ENCODE results near the gene CDH23. TPM values are rescaled to one million over a fixed set of nuclear protein-coding genes. Genes with fewer than 3 reads are reported as not detected.

Gene CDH23
- total RNA-seq, 6 donors from 2014 or later: 4.7 to 29.3 (median 10.4) TPM

GRCh38 chr10:71382028-71382427 lies 14.7 kb upstream of the CDH23 start:
- DNase-seq (no peak), ATAC-seq (ENCODE audit: low FRiP score in 2 of 2) (no peak)
- Histone ChIP-seq H3K9me3 (no peaks in the 10 kb centered on the region), H3K27ac (no peak overlapping the region), H3K4me3 (no peak overlapping the region), H3K36me3 (no peaks in the 10 kb centered on the region), H3K27me3 (no peaks in the 10 kb centered on the region), H3K4me1 (peaks cover 5 to 6% (median 6%) of the 10 kb centered on the region in 4 donors)
- TF ChIP-seq POLR2AphosphoS5 (IDR thresholded peaks at IDR 0.05) (no peak), EP300 (IDR thresholded peaks at IDR 0.05) (no peak), CTCF (IDR thresholded peaks at IDR 0.05) (no peak), POLR2A (IDR thresholded peaks at IDR 0.05) (no peak)
- WGBS, 2 donors: 77 to 83% methylated on average over 2 of the region's 2 CpGs

DNA sequence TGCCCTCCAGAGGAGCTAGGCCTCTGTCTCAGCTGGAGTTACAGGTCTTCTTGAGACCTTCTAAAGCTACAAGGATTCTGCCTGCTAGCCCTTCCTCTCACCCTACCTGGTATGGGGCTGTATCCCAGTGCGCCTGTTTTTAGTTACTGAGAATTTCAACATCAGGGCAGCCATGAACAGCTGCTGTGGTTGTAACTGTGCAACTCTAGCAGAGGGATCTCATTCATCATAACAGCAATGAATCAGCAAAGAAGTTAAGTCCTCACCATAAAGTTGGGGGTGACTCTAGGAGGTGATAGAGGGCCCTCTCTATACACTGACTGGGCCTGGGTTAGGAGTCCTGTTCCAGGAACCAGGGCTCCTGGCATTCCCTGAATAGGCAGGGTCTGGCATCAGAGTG lies 14.0 kb upstream of the CDH23 start:
- ATAC-seq (ENCODE audit: low FRiP score in 2 of 2): no peak
- Histone ChIP-seq H3K36me3 (no peaks in the 10 kb centered on the region), H3K9me3 (no peaks in the 10 kb centered on the region), H3K27me3 (no peaks in the 10 kb centered on the region), H3K27ac (no peak overlapping the region), H3K4me3 (no peak overlapping the region), H3K4me1 (peaks cover 1 to 3% (median 2%) of the 10 kb centered on the region in 4 donors)
- no peak for DNase-seq
- WGBS, 2 donors: 56 to 67% methylated on average over 1 of the region's 1 CpG
- TF ChIP-seq POLR2AphosphoS5 (IDR thresholded peaks at IDR 0.05): no peak
- TF ChIP-seq CTCF (IDR thresholded peaks at IDR 0.05): no peak
- no peak for TF ChIP-seq POLR2A (IDR thresholded peaks at IDR 0.05)
- TF ChIP-seq EP300 (IDR thresholded peaks at IDR 0.05): no peak

DNA sequence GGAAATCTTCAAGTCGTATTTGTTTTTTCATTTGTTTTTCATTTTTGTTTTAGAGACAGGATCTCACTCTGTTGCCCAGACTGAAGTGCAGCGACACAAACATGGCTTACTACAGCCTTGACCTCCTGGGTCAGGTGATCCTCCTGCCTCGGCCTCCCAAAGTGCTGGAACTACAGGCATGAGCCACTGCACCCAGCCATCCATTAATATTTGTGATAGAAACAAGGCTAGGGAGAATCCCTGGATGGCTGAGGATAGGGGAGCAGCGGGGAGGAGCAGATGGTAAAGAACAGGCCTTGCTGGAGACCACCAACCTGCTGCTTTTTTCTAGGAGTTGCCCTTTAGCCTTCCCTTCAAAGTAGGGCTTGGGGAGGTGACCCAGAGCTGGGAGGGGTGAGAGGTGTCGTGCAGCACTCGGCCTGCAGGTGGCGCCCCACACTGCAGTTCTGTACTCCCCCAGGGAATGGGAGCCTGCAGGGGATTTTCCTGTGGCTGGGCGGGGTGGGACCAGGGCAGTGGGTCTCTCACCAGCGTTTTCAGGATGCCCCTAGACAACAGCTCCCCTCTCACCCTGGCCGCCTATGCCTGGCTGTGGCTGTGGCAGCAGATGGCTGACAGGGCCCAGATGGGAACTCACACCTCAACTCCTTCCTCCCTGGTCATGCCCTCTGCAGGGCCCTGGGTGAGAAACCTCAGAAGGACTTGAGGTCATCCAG lies 12.6 kb upstream of the CDH23 start:
- H3K9me3 ChIP-seq: no peaks in the 10 kb centered on the region
- WGBS, 2 donors: 27 to 55% methylated on average over 4 to 9 of the region's 10 CpGs
- peak; percentile 82 to 92 for ATAC-seq (ENCODE audit: low FRiP score in 2 of 2)

GRCh38 chr10:71388171-71388570 lies 8.5 kb upstream of the CDH23 start:
- no peak for ATAC-seq (ENCODE audit: low FRiP score in 2 of 2)

More for the DNA sequence above, 12.6 kb upstream of the CDH23 start:
- no peak for TF ChIP-seq EP300 (IDR thresholded peaks at IDR 0.05)
- TF ChIP-seq POLR2AphosphoS5 (IDR thresholded peaks at IDR 0.05): no peak
- no peak for TF ChIP-seq POLR2A (IDR thresholded peaks at IDR 0.05)
- peak; percentile 85 to 94 (median 88) for TF ChIP-seq CTCF (IDR thresholded peaks at IDR 0.05)
- Histone ChIP-seq H3K4me1 (peaks cover 0 to 3% (median 0%) of the 10 kb centered on the region in 4 donors), H3K27me3 (no peaks in the 10 kb centered on the region), H3K27ac (no peak overlapping the region), H3K4me3 (no peak overlapping the region), H3K36me3 (no peaks in the 10 kb centered on the region)
- peak; percentile 78 to 96 for DNase-seq

More at GRCh38 chr10:71388171-71388570, 8.5 kb upstream of the CDH23 start:
- no peaks in the 10 kb centered on the region for H3K36me3 ChIP-seq
- no peaks in the 10 kb centered on the region for H3K9me3 ChIP-seq
- no peak for DNase-seq
- H3K27me3 ChIP-seq: no peaks in the 10 kb centered on the region
- TF ChIP-seq CTCF (IDR thresholded peaks at IDR 0.05) (no peak), POLR2AphosphoS5 (IDR thresholded peaks at IDR 0.05) (no peak)
- WGBS, 2 donors: 86 to 88% methylated on average over 5 of the region's 5 CpGs
- H3K27ac ChIP-seq: no peak overlapping the region
- peaks cover 0 to 3% (median 0%) of the 10 kb centered on the region in 4 donors for H3K4me1 ChIP-seq
- no peak overlapping the region for H3K4me3 ChIP-seq

Measured in upper lobe of left lung (tissue), 6 donors.